Stimulated activated CD8-positive, alpha-beta memory T cell treated with anti-CD3 and anti-CD28 coated beads, Interleukin-12 subunit alpha, Interleukin-12 subunit beta, amount 100 ng/mL, for 1 hour (primary cell): Measurements from ENCODE around the gene CPA3.

ENCODE experiments used
- DNase-seq: peaks from one replicate; pipeline ENCODE4 v3.0.0-alpha.2; 2020; ENCODE audit warnings: low read depth

Gene CPA3

DNA sequence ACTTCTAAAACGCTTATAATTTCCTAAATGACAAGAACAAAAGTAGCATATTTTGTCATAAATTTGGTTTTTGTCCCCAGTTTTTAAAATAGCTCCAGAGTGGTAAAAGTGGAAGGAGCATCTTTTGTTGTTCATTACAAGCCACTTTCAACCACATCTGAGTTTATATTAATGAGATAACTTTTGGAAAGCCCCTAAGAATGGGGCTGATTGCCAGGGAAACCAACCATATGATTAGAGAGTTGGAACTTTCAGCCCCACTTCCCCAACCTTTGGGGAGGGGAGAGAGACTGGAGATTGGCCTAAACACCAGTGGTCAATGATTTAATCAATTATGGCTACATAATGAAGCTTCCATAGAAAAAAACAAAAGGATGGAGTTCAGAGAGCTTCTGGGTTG lies 57.4 kb downstream of the CPA3 start:
- no peak for DNase-seq

DNA sequence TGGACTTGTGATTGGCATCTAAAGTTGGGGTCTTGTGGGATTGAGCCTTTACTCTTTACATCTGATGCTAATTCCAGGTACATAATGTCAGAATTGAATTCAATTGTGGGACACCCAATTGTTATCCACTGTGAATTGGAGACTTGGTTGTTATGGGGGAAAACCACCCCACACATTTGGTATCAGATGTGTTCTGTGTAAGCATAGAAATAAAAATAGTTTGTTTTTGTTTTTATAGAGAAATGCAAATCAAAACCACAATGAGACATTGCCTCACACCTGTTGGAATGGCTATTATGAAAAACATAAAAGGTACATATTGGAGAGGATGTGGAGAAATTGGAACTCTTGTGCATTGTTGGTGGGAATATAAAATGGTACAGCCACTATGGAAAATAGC lies 58.5 kb downstream of the CPA3 start:
- DNase-seq = no peak

DNA sequence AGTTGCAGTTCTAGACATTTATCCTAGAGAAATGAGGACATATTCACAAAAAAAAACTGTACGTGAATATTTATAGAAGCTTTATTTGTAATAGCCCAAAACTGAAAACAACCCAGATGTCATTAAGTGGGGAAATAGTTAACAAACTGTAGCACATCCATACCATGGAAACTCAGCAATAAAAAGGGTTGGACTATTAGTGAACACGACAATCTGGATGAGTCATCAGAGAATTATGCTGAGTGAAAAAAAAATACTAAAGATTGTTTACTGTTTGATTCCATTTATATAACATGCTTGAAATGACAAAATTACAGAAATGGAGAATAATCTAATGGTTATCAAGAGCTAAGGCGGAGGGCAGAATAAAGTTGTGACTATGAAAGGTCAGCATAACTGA lies 59.5 kb downstream of the CPA3 start:
- DNase-seq = no peak

DNA sequence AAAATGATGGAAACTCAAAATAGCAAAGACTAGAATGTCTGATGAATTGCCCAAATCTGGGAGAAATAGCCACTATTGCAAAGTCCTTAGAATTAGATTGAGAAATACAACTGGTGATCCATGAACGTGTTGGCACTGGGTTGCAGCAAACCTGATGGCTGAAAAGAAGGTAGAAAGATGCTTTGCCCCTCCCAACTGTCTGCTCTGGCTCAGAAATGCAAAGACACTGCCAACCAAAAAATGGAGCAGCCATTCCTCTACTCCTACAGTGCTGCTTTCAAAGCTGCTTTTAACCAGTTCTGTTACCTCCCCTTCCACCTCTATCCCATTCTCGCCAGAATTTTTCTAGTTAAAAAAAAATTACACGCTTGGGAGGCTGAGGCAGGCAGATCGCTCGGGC lies 60.7 kb downstream of the CPA3 start:
- no peak for DNase-seq

DNA sequence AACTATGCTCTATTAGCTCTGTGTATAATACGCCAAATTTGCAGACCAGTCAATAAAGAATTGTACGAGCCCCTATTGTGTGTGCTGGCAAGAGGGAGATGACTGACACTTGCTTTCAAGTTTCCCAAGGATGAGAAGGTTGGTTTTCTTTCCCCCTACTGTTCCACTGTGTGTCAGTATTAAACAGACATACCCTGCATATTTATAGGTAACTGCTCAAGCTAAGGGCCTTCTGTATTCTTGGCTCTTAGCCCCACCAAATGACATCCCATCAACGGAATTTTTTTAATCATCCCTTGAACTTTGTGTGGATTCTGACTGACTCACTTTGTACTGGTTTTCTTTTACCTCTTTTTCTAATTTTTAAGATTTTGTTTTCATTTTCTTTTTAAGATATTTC lies 65.7 kb downstream of the CPA3 start:
- no peak for DNase-seq

DNA sequence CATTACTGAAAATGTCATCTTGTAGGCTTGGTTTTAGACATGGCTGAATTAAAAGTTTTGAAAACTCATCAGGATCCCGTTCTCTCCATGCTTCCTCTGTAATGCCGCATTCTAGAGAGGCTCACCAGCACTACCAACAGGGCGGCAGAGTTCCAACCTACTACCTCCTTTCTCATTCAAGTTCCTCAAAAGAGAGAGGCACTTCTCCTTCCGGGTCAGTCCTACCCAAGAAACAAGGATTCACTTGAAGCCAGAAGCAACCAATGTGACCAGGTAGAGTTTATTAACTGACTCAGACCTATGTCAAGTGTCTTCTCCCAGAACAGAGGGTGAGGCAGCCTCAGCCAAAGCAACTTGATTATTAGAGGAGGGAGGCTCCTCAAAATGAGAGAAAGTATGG lies 66.5 kb downstream of the CPA3 start:
- no peak for DNase-seq

DNA sequence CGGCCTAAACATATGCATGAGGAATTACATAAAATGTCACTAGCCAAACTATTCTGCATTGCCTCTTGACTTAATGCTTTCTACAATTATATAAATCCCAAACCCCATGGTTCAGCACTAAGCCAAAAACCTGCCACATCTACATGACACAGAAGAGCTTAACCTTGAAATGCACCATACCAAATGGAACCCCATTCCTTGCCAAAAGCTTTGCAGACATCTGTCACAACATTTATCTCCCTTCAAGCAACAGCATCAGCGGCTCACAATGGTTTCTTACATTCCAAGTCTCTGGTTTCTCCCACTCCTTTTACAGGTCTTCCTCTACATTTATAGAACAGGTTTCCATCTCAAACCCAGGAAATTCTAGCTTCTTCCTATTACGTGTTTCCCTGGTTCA lies 67.9 kb downstream of the CPA3 start:
- DNase-seq = no peak

DNA sequence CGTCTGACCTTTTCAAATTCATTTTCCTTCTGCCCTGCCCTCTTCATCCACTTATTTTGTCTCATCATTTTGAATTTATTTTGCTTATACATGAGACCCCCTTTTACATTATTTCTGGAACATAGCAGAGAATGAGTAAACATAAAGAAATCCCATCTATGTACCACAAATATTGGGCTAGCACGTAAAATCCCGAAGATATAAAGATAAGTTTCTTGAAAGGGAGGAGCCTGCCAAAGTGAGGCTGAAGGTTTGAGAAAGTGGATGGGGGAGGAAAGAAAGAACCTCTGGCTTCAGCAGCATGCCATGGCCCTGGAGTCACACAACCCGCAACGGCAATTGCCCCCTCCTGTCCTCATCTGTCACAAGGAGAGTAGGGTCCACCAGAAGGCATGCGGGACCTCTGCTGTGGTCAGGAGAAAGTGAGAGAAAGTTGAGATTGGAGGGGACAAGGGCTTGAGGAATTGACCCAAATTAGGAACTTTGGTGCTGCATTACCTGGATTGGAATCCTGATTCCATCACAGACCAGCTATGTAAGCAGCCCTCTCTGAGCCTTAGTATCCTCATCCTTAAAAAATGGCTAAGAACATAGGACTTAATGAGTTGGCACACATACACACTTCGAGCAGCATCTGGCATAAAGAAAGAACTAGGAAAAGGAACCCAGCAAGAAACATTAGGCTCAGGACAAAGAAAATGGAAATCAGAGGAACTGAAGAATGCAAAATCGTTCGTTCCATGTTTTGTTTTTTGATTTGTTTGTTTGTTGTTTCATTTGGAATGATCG lies 72.6 kb downstream of the CPA3 start:
- no peak for DNase-seq

DNA sequence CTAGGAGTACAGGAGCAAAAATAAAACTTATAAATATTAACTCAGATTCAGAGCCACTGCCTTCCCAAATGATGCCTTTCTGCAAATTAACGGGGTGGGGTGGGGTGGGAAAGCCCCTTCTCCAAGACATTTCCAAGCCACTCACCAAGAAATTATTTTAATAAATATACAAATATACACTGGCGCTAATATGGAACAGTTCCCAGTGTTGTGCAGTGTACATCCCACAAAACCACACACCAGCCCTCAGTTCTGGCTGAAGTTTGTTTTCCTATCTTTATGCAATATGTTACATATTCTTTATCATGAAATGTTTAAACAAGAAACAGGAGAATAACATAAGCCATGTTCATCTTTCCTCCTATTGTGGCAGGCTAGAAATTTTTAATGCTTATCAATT lies 73.2 kb downstream of the CPA3 start:
- no peak for DNase-seq

DNA sequence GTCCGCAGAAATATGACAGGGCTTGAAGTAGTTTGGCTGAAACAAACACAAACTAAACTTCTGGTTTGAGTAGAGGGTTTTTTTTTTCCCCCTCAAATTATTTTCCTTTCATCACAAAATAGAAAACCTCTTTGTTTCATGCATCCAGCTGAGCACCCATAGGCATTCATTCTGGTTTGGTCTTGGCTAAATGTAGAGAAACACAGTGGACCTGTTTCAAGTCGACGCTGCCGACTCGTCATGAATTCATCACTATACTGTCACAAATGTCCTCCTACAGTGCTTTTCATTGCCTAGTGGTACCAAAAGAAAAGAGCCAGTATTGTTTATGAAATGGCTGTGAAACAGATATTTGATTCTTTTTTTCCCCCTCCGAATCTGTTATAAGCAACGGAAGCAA lies 73.8 kb downstream of the CPA3 start:
- DNase-seq = no peak

DNA sequence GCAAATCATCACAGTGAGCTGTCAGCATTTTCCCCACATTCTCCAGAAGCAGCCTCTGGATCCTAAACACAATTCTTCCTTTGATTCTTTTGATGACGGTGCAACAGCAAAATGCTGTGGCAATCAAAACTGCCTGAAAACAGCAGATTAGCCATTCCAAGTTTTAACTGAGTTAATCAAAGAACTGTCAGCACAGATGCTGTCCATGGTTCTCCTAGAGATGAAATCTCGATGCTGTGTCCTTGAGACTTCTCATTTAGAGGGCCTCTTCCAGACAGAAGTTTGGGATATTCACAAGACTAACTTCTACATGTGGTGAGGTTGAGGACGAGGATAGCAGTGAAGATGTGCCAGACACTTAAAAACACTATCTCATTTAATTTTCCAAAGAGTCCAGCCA lies 75.9 kb downstream of the CPA3 start:
- DNase-seq = no peak

DNA sequence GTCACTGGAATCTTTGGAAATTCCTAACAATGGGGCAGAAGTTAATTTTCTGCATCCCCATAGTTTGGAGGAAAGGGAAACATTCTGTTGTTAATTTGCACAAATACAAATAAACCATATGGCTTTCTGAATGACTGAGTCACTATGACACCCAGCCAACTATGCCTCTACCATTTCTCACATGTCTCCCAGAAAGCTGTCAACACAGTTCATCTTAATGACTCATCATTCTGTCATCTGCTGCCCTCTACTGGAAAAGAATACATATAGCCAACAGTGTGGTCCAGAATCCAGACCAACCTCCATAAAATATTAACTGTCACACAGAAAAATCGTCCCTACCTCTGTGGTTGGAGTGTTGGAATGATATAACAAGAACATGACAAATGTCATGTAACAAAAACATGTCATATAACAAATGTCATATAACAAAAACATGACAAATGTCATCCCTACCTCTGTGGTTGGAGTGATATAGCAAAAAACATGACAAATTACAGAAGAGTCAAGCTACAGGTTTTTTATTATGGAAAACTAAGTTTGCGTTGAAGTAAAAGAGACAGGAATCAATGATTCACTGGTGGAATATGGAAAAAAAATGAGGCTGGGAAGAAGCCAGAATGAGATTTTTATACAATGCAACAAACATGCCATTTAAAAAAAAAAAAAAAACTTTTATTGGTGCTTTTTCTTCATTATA lies 78.6 kb downstream of the CPA3 start:
- DNase-seq = no peak

DNA sequence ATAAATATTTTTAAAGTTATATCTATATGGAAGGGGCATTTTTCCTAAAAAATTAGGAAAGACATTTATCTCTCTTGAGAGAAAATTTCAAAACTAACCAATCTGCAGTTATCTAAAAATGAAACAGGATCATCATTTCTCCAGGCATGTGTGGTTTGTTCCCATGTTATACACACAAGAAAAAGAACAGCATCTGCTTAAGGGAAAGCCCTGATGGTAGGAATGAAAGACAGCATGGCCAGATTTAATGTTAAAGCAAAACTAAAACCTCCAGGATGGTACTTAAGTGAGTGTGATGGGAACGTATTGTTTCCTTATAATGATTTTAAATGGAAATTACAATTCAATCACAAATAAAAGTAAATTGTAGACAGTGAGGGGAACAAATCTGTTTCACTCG lies 80.0 kb downstream of the CPA3 start:
- no peak for DNase-seq
